Breast epithelium (tissue), 3 donors: ENCODE data around the gene IFNA4.

Source experiments
- POLR2A ChIP-seq: fragments of 450-650 bp; IDR thresholded peaks from one replicate; pipeline ENCODE4 v1.6.1; 2016; ENCODE audit warnings: antibody characterized with exemption, mild to moderate bottlenecking, moderate library complexity
- TF ChIP-seq, protein P1 (sequence below), 3 donors: fragments of 450-650 bp; IDR thresholded peaks; one replicate each; pipeline ENCODE4 v1.5.1; 2016 to 2017; ENCODE audit warnings: antibody characterized with exemption in 3 of 3, mild to moderate bottlenecking in 3 of 3, moderate library complexity in 3 of 3

GRCh38 chr9:21141427-21141882 is 45.9 kb downstream of the IFNA4 start, which contains the start of gene IFNW1:
- no peak for TF ChIP-seq POLR2A
- TF ChIP-seq, protein P1, sequence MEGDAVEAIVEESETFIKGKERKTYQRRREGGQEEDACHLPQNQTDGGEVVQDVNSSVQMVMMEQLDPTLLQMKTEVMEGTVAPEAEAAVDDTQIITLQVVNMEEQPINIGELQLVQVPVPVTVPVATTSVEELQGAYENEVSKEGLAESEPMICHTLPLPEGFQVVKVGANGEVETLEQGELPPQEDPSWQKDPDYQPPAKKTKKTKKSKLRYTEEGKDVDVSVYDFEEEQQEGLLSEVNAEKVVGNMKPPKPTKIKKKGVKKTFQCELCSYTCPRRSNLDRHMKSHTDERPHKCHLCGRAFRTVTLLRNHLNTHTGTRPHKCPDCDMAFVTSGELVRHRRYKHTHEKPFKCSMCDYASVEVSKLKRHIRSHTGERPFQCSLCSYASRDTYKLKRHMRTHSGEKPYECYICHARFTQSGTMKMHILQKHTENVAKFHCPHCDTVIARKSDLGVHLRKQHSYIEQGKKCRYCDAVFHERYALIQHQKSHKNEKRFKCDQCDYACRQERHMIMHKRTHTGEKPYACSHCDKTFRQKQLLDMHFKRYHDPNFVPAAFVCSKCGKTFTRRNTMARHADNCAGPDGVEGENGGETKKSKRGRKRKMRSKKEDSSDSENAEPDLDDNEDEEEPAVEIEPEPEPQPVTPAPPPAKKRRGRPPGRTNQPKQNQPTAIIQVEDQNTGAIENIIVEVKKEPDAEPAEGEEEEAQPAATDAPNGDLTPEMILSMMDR (IDR thresholded peaks at IDR 0.05), result no peak
